RWPE2 (cell line): ENCODE data around the gene PTPRN2.

Source experiments
- ATAC-seq: fragments of 200-7000 bp; cut with Tn5 transposase; 3 replicates; pipeline ENCODE4 v1.9.1; 2021; ENCODE audit warnings: low read depth
- DNase-seq: peaks from one replicate; pipeline ENCODE4 v3.0.0-alpha.2; 2020; ENCODE audit warnings: low spot score
- H3K27ac ChIP-seq: fragments of 450-650 bp; 2 replicates; pipeline ENCODE4 v1.5.1; 2017; ENCODE audit warnings: mild to moderate bottlenecking; ENCODE audit not compliant: poor library complexity, severe bottlenecking
- H3K27me3 ChIP-seq: fragments of 250-450 bp; sonication (Bioruptor Pico); 2 replicates; pipeline ENCODE4 v1.5.1; 2021; ENCODE audit warnings: mild to moderate bottlenecking, moderate library complexity; ENCODE audit not compliant: insufficient read depth, poor library complexity, severe bottlenecking
- H3K36me3 ChIP-seq: fragments of 250-450 bp; sonication (Bioruptor Pico); 2 replicates; pipeline ENCODE4 v1.5.1; 2020; ENCODE audit warnings: low read depth, mild to moderate bottlenecking, moderate library complexity
- H3K4me1 ChIP-seq: fragments of 250-450 bp; sonication (Bioruptor Pico); 2 replicates; pipeline ENCODE4 v1.5.1; 2021; ENCODE audit warnings: mild to moderate bottlenecking, moderate library complexity; ENCODE audit not compliant: insufficient read depth, poor library complexity, severe bottlenecking
- H3K4me3 ChIP-seq: fragments of 250-450 bp; sonication (Bioruptor Pico); 2 replicates; pipeline ENCODE4 v1.5.1; 2021; ENCODE audit warnings: mild to moderate bottlenecking, moderate library complexity; ENCODE audit not compliant: severe bottlenecking
- H3K9me3 ChIP-seq: fragments of 250-450 bp; sonication (Bioruptor Pico); 2 replicates; pipeline ENCODE4 v1.5.1; 2021; ENCODE audit warnings: mild to moderate bottlenecking, moderate library complexity; ENCODE audit not compliant: severe bottlenecking
- TF ChIP-seq, protein P1 (sequence below): fragments of 450-650 bp; IDR thresholded peaks from one replicate; pipeline ENCODE4 v1.5.1; 2017; ENCODE audit warnings: mild to moderate bottlenecking, moderate library complexity; ENCODE audit not compliant: poor library complexity, severe bottlenecking

Gene PTPRN2

DNA sequence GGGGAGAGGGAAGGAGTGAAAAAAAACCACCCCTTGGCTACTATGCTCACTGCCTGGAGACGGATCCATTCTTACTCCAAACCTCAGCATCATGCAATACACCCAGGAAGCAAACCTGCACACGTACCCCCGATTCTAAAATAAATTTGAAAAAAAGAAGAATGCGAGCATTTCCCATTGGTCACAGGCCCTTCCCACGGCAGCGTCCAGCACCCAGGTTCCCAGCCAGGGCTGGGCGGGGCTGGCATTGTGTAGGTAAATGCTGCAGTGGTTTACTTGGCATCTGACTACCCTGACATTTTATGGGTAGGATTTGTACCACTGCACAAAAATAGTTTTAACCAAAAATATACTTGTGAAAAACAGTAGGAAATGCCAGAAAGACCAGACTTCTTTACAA, 831.9 kb downstream of the PTPRN2 start:
- H3K27ac ChIP-seq = no peak overlapping the region
- H3K9me3 ChIP-seq = no peaks in the 10 kb centered on the region
- H3K4me1 ChIP-seq = no peaks in the 10 kb centered on the region
- TF ChIP-seq, protein P1, sequence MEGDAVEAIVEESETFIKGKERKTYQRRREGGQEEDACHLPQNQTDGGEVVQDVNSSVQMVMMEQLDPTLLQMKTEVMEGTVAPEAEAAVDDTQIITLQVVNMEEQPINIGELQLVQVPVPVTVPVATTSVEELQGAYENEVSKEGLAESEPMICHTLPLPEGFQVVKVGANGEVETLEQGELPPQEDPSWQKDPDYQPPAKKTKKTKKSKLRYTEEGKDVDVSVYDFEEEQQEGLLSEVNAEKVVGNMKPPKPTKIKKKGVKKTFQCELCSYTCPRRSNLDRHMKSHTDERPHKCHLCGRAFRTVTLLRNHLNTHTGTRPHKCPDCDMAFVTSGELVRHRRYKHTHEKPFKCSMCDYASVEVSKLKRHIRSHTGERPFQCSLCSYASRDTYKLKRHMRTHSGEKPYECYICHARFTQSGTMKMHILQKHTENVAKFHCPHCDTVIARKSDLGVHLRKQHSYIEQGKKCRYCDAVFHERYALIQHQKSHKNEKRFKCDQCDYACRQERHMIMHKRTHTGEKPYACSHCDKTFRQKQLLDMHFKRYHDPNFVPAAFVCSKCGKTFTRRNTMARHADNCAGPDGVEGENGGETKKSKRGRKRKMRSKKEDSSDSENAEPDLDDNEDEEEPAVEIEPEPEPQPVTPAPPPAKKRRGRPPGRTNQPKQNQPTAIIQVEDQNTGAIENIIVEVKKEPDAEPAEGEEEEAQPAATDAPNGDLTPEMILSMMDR = no peak
- H3K36me3 ChIP-seq = no peaks in the 10 kb centered on the region
- H3K27me3 ChIP-seq = no peaks in the 10 kb centered on the region
- ATAC-seq (no peak), DNase-seq (no peak)
- H3K4me3 ChIP-seq = no peak overlapping the region

DNA sequence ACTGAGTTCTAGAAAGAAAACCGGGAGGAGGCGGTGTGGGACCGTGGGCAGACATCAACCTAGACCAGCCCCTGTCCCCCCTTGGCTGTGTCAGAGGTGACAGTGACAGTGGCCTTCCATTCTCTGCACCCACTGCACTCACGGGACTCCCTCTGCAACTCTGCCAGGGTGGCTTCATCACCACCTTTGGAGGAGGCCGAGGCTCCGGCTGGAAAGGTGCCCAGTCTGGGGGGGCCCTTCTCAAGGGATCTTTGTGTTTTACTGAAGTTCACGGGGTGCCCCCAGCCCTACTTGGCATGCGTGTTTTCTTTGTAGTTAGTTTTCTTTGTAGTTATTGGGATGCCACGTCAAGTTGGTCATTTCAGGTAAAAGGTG, 833.2 kb downstream of the PTPRN2 start:
- TF ChIP-seq, protein P1 = no peak
- no peak for ATAC-seq
- no peak for DNase-seq
- no peak overlapping the region for H3K4me3 ChIP-seq
- H3K27me3 ChIP-seq = no peaks in the 10 kb centered on the region
- no peak overlapping the region for H3K27ac ChIP-seq
- no peaks in the 10 kb centered on the region for H3K36me3 ChIP-seq
- no peaks in the 10 kb centered on the region for H3K9me3 ChIP-seq
- H3K4me1 ChIP-seq = no peaks in the 10 kb centered on the region

DNA sequence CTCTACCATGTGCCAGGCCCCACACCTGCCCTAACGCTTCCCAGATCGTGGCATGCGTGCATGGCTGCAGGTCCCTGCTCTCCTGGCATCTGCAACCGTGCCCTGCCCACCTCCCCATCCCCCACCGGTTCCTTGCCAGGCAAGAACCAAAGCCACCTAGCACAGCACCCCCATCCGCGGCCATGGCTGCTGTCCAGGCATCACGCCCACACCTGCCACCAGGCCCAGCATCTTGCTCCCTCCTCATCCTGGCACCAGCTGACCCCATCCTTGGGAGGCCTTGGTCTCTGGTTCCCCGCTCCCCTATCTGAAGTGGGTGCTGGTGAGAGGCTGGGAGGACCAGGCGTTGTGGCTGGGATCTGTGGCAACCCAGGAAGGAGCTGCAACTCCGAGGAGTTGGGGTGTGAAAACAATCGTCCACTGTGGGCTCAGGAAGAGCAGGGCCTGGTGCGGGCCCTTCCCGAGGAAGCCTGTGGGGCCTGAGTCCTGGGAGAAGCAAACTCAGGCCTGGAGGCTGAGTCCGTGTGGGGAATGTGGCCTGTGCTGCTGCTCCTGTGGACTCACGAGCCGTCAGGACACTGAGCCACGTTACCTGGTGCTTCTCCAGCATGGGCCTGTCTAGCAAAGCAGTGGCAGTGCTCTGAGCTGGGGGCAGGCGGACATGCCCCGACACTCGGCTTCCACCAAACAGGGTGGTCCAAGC, 833.8 kb downstream of the PTPRN2 start:
- no peak for DNase-seq
- no peak for ATAC-seq
- no peak overlapping the region for H3K4me3 ChIP-seq
- H3K36me3 ChIP-seq = no peaks in the 10 kb centered on the region
- H3K27me3 ChIP-seq = no peaks in the 10 kb centered on the region
- H3K27ac ChIP-seq = no peak overlapping the region
- no peaks in the 10 kb centered on the region for H3K4me1 ChIP-seq
- TF ChIP-seq, protein P1 = no peak
- no peaks in the 10 kb centered on the region for H3K9me3 ChIP-seq

DNA sequence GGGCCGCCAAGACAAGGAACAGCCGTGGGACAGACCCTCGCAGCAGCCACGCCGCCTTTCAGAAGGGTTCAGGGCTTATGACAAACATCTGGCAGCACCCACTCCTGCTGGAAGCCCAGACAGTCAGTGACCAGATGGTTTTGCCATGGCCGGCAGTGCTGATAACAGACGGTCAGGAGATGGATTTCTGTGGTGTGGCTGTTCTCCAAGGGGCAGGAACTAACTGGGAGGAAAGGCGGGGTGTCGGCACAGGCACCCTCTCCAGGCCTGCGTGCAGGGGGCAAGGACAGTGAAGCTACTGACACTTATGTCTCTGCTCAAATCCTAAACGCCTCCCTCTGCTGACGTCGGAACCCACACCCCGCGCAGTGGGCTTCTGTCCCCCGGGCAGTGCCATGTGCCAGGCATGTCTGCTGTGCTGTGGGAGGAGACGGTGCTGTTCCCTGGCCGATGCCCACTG, 834.8 kb downstream of the PTPRN2 start:
- DNase-seq (no peak), ATAC-seq (no peak)
- TF ChIP-seq, protein P1 = no peak
- no peaks in the 10 kb centered on the region for H3K27me3 ChIP-seq
- no peaks in the 10 kb centered on the region for H3K36me3 ChIP-seq
- no peak overlapping the region for H3K27ac ChIP-seq
- H3K4me3 ChIP-seq = no peak overlapping the region
- H3K9me3 ChIP-seq = no peaks in the 10 kb centered on the region
- no peaks in the 10 kb centered on the region for H3K4me1 ChIP-seq

DNA sequence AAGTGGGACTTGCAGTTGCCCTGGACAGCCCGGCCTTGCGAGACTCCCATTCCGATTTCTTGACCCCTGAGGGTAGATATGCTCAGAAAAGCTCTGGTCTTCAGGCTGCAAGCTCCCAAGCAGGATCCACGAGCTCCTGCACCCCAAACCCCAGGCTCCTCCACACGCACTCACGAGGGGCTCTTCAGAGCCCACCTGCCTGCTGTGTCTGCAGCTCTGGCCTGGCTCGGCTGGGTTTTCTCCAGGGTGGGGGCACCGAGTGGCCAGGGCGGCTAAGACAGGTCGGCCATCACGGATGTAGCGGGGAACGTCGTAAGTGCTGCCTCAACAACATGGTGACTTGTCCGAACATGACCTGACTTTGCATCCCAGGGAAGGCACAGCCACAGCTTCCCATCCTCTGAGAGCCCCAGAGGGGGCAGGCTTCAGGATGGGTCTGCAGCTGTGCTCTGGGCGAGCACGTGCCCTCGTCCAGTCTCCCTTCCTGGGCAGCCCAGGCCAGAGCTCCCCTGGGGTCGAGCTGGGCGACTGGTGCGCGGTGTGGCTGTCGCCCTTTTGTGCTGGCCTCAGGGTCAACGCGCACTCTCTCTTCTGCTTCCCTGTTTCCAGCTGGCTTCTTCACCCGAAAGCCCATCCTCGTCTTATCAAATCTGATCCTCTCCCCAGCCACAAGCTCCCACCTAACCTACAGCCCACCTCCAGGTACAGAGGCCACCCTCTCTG, 835.5 kb downstream of the PTPRN2 start:
- no peak overlapping the region for H3K27ac ChIP-seq
- no peaks in the 10 kb centered on the region for H3K9me3 ChIP-seq
- no peaks in the 10 kb centered on the region for H3K4me1 ChIP-seq
- DNase-seq (no peak), ATAC-seq (no peak)
- no peaks in the 10 kb centered on the region for H3K27me3 ChIP-seq
- H3K36me3 ChIP-seq = no peaks in the 10 kb centered on the region
- H3K4me3 ChIP-seq = no peak overlapping the region
- TF ChIP-seq, protein P1 = no peak
